Measurements from ENCODE around the gene ELAVL4.
A peak's percentile ranks its signal among the peaks of the same experiment; 100 is the strongest.

The ELAVL4 gene

DNA sequence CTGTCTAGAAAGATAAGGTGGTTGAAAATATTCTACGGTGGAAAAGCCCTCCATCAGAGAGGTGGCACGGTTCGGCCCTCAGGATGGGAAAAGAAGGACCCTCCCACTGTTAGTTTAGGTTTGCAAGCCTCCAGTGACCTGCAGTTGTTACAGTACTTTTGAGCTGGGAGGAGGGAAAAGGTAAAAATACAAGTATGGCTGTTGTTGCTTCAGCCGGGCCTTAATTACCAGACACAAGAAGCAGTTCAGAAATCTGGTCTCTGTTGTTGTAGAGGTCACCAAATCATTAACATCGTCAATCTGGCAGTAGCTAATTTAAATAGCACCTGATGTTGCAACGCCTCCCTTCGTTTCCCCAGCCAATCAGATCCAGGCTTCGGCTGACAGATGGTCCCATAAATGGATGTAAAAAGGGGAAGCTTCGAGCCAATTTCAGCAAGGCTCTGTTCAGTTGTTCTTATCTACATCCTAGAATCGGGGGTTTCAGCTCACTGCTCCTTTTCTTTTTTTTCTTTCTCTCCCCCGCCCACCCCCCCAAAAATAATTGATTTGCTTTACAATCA lies at the start of gene ELAVL4:
Gene ELAVL4, plus strand, starts transcription at position 424 of the 563 bp plus-strand sequence. CDS start 270 bp downstream, outside the sequence.
- in situ Hi-C loops (cut with HindIII; ENCODE audit: low pct_ligation_motif_present, low pct_unique_long_range_greater_than_20kb, low sequenced_read_pairs), result no loop called here
- DNase-seq, result no peak

DNA sequence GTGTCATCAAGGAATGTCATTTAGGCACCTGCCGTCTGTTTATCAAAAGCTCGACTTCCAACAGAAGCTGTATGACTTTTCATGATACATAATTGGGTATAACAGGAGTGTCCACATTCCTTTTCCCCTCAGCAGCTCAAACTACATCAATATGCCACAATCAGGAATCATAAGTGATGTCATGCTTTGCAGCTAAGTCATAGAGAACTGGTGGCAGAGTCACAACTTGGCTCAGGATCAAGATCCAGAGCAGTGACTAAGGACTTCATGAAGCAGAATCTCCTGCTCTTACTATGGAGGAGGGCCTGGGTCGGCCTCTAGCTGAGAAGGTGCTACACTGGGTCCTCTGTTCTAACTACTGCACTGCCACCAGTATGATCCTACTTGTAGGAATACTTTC lies 48.4 kb upstream of the ELAVL4 start:
- DNase-seq, result no peak
- in situ Hi-C loops (cut with HindIII; ENCODE audit: low pct_ligation_motif_present, low pct_unique_long_range_greater_than_20kb, low sequenced_read_pairs), result no loop called here

DNA sequence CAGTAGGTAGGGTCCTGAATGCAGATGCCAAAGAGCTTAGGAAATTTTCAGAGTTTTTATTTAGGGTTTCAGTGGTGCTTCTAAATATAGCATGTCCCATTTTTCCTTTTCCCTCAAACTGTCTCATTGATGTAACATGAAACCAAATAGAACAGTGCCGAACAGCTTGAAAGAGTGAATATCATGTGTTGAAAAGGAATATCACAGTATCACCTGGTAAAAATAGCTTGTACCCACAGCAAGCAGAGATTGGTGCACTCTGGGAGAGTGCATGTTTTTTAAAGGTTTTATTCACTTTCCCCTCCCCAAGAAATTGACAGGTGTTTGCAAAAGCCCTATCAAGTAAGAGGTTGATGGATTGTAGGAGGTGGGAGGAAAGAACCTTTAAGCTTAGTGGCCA lies 41.9 kb upstream of the ELAVL4 start:
- in situ Hi-C loops (cut with HindIII; ENCODE audit: low pct_ligation_motif_present, low pct_unique_long_range_greater_than_20kb, low sequenced_read_pairs), result no loop called here
- no peak for DNase-seq

DNA sequence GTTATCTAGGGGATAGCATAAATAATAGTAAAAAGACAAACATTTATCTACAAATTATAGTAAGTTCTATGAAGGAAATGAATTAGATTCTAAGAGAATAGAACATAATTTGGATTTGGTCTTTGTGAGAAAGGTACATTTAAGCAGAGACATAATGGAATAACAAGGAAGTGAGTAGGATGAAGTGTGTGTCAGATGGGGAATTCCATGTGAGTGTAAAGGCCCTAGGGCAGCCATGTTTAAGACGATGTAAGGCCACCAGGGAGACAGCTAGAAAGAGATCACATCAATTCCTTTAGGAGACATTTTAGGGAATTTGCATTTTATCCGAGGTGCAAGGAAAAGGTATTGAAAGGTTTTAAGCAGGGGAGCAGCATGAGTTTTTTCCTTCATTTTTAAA lies 33.8 kb upstream of the ELAVL4 start:
- in situ Hi-C loops (cut with HindIII; ENCODE audit: low pct_ligation_motif_present, low pct_unique_long_range_greater_than_20kb, low sequenced_read_pairs), result no loop called here
- DNase-seq, result no peak

DNA sequence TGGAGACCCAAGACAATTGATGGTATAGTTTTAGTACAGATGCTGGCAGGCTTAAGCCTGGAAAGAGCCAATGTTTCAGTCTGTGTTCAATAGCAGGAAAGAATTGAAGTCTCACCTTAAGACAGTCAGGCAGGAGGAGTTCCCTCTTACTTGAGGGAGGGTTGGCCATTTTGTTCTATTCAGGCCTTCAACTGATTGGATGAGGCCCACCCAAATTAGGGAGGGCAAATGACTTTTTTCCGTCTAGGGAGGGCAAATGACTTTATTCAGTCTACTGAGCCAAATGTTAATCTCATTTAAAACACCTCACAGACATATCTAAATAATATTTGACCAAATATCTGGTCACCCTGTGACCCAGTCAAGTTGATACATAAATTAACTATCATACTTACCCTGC lies 31.4 kb upstream of the ELAVL4 start:
- in situ Hi-C loops (cut with HindIII; ENCODE audit: low pct_ligation_motif_present, low pct_unique_long_range_greater_than_20kb, low sequenced_read_pairs), result no loop called here
- no peak for DNase-seq

DNA sequence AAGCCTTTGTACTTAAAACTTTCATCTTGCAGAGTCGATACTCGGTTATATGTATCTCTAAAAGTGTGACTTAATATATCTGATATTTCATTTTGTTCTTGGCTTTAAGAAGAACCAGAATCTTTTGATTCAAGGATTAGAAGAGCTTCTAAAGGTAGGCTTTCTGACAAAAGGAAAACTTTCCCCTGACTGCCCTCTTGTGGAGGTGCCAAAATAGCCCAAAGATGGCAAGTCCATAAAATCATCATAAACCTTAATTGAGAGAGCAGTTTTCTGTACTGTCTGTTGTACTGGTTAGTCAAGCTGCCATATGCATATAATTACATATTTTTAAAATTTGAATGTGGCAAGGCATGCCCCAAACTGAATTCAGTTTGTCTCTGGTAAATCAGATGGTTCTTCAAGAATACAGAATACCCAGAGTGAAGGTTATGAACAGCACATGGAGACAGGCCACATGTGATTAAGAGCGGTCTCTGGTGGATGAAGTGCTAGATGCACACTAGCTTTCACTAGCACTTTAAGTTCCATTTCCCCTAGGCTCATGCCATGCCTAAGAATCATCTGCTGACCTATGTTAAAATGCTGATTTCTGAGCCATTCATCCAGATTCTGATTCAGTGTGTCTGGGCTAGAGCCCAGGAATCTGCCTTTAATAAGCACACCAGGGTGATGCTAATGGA lies 27.7 kb upstream of the ELAVL4 start:
- DNase-seq, result peak; percentile 3
- in situ Hi-C loops (cut with HindIII; ENCODE audit: low pct_ligation_motif_present, low pct_unique_long_range_greater_than_20kb, low sequenced_read_pairs), result no loop called here

DNA sequence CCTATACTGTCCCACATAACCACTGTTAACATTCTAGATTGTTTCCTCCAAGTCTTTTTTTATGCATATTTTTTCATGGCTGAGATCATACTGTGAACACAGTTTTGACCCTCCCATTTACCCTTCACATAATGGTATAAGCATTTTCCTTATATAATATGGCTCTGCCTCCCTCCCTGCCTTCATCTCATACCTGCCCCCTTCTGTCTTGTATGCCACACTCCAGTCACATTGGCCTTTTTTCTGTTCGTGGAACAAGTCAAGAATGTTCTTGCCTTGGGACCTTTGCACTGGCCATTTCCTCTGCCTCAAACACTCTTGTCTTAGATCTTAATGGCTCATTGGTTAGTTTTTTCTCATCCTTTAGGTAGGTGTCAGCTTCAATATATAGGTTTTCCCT lies 24.3 kb upstream of the ELAVL4 start:
- no peak for DNase-seq
- in situ Hi-C loops (cut with HindIII; ENCODE audit: low pct_ligation_motif_present, low pct_unique_long_range_greater_than_20kb, low sequenced_read_pairs), result no loop called here

DNA sequence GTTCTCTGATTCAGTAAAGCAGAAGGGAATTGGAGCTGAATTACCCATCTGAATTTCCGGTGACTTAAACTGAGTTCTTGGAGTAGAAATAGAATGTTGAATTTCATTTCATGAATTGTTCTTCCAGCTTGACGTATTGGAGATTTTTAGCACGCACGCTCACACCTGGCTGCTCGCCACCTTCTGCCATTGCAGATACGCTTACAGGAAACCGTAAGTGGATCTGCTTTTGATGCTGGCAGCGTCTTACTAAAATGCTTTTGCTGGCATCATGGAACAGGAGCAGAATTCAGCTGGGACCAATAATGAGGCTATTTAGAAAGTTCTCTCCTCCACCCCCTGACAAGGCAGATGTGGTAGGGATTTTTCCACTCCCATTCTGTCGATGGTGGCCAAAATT lies 17.7 kb upstream of the ELAVL4 start:
- in situ Hi-C loops (cut with HindIII; ENCODE audit: low pct_ligation_motif_present, low pct_unique_long_range_greater_than_20kb, low sequenced_read_pairs), result no loop called here

DNA sequence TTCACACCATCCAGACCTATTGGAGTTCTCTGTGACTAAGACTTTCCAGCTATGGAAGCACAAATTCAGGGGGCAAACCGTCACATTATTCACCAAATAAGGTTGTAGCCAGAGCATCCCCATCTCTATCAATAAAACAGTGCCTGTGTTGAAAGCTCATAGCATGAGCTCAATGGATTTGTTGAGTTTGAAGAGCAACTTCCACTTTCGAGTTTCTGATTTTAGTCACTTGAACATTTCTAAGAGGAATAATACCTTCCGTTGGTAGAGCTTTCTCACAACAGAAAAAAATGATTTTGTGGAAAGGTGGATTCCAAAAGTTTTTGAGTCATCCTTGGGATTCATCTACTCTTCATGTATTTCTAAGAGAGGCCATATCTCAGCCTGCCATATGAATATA lies 13.0 kb upstream of the ELAVL4 start:
- in situ Hi-C loops (cut with HindIII; ENCODE audit: low pct_ligation_motif_present, low pct_unique_long_range_greater_than_20kb, low sequenced_read_pairs), result no loop called here
- no peak for DNase-seq

More for the DNA sequence above, 17.7 kb upstream of the ELAVL4 start:
- DNase-seq, result no peak

DNA sequence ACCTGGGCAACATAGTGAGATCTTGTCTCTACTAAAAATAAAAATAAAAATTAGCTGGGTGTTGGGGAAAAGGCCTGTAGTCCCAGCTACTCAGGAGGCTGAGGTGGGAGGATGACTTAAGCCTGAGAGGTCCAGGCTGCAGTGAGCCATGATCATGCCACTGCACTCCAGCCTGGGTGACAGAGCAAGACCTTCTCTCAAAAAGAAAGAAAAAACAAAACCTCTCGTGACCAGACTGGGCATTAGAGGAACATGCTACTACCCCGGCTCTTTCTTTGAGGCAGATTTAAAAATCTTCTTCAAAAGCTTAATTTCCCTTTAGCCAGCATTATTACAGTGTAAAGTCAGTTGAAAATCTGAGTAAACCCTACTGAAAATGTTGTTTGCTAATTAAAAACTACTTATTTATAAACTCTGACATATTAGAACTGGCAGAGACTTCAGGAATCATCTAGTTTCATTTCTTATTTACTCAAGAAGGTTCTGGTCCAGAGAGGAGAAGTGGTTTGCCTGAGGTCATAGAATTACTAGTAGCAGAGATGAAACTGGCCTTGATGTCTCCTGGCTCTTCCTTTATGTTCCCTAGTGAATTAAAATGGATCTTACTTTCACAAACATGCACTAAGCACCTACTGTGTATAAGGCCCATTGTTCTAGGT lies 11.6 kb upstream of the ELAVL4 start:
- no peak for DNase-seq
- in situ Hi-C loops (cut with HindIII; ENCODE audit: low pct_ligation_motif_present, low pct_unique_long_range_greater_than_20kb, low sequenced_read_pairs), result no loop called here

DNA sequence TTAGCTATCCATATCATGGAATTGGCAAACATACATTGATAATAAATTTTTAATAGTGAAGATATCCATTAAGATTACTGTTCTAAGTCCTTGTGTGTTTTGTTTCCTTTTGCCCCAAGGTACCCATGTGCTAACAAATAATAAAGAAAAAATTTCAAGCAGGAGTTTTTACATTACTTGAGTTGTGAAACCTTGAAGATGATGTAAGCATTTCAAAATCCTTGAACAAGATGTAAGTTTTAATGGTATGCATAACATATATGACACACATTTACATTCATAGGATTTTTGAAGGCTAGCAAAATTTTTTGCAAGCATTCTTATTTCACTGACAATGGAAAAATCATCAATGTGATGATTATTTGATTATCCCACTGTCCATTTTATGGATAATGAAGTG lies 10.9 kb upstream of the ELAVL4 start:
- DNase-seq, result no peak
- in situ Hi-C loops (cut with HindIII; ENCODE audit: low pct_ligation_motif_present, low pct_unique_long_range_greater_than_20kb, low sequenced_read_pairs), result no loop called here

DNA sequence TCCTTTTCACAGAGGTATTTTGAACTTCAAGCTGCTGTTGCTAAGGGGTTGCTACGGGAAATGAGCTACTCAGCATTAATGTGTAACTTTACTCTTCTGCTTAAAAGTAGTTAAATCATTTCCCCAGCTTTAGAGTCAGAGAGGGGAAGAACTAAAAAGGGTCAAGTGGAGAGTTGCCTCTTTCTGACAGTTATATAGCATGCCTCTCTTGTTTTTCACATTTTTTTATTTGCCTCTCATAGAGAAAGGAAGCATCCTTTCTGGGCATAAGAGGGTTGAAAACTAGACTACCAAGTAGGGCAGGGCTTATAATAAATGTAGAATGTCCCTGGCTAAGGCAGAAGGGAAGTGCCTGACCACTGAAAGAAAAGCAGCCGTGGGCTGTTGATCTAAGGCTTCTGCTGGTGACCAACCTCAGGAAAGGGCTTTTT lies 10.1 kb upstream of the ELAVL4 start:
- in situ Hi-C loops (cut with HindIII; ENCODE audit: low pct_ligation_motif_present, low pct_unique_long_range_greater_than_20kb, low sequenced_read_pairs), result no loop called here
- DNase-seq, result no peak

DNA sequence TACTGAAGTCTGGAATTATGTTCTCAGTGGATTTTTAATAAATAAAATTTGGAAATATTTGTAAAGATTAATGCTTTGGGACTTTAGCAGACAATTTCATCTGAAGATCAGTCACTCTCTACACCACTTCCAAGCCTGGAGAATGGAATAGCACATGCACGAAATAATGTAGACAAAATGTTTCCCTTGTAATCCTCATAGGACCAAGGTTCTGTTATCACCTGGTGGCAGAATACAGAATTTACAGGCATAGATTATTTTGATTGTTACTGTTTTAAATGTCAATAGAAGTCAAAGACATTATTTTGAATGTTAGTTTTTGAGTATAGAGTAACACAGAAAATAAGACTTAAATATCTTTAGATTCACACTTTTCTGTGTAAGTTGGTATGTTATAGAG lies 9.1 kb upstream of the ELAVL4 start:
- DNase-seq, result no peak
- in situ Hi-C loops (cut with HindIII; ENCODE audit: low pct_ligation_motif_present, low pct_unique_long_range_greater_than_20kb, low sequenced_read_pairs), result no loop called here

DNA sequence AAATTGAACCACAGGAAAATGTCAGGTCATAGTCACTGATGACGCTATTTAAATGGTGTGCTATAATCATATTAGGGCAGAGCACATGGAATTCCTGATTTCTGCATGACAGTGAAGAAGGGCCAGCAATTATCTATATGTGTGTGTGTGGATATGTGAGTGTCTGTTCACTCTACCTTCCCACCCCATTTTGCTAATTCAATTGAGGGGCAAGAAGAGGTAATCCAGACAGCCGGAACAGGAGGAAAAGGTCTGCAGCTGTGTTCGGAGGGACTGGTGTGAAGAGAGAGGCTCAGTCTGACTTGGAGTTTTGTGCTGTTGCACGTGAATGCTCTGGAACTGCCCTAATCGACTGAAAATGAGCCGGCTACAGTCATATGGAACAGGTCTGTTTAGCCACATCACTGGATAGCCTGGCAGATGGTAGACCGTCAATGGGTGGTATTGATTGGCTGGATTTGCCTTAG lies 5.1 kb upstream of the ELAVL4 start:
- in situ Hi-C loops (cut with HindIII; ENCODE audit: low pct_ligation_motif_present, low pct_unique_long_range_greater_than_20kb, low sequenced_read_pairs), result no loop called here
- DNase-seq, result no peak

DNA sequence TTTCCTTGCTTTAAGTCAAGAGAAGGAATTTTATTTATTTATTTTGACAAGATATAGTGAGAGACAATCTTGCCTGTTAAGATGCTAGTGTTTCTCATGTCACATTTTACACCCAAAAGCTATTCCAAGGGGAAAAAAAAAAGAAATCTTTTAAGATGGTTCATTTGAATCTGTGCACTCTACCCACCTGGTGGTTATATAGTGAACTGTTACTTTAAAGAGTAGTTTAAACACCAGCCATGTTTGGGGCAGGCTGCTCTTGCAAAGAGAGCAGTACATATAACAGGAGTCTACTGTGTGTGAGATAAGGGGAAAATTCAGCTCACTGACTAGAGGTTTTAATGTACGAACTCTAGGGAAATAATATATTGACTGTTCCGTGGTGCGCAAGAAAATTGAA lies 3.3 kb upstream of the ELAVL4 start:
- DNase-seq, result no peak
- in situ Hi-C loops (cut with HindIII; ENCODE audit: low pct_ligation_motif_present, low pct_unique_long_range_greater_than_20kb, low sequenced_read_pairs), result no loop called here

DNA sequence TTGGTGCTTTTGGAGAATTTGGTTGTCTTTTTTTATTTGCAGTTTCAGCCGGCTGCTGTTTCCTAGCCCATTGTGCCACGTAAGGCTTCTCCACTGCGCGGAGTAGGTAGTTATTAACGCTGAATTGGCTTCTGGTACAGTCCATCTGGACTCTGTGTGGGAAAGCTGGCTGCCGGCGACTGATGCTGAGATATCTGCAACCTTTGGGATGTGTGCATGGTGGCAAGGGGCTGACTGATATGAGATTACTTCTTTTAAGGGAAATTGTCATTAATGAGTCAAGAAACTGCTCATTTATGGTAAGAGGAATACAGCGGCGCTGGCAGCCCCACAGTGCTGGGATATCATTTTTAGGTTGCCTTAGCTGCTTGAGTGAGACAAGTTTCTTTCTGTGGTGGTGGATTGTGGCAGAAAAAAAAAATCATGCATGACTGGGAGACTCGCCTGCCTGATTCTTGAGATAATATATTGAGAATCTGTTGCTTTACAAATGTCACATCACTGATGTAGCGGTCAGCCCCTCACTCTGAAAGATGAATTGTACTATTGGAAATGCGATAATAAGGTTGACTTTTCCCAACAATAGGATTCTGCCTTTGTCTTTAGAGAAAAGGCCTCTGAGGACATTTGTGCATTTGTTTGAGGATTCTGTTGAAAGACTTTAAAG lies 2.5 kb upstream of the ELAVL4 start:
- in situ Hi-C loops (cut with HindIII; ENCODE audit: low pct_ligation_motif_present, low pct_unique_long_range_greater_than_20kb, low sequenced_read_pairs), result no loop called here

DNA sequence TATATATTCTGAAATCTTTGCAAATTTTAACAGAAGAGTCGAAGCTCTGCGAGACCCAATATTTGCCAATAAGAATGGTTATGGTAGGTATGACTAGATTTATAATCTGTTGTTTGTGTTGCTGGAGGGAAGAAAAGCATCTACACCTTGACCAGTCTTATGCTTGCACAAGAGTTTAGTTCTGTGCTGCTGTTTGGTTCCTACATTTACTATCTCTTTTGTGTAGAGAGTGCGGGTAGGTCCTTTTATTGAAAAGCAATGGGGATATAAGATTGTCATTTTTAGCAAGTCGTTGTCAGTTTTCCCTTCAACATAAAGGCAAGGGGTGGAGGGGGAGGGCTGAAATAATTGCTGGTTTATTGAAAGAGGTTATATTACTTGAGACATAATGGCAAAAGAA lies 396 bp downstream of the ELAVL4 start:
- in situ Hi-C loops (cut with HindIII; ENCODE audit: low pct_ligation_motif_present, low pct_unique_long_range_greater_than_20kb, low sequenced_read_pairs), result no loop called here
- DNase-seq, result no peak

More for the DNA sequence above, 2.5 kb upstream of the ELAVL4 start:
- DNase-seq, result no peak

DNA sequence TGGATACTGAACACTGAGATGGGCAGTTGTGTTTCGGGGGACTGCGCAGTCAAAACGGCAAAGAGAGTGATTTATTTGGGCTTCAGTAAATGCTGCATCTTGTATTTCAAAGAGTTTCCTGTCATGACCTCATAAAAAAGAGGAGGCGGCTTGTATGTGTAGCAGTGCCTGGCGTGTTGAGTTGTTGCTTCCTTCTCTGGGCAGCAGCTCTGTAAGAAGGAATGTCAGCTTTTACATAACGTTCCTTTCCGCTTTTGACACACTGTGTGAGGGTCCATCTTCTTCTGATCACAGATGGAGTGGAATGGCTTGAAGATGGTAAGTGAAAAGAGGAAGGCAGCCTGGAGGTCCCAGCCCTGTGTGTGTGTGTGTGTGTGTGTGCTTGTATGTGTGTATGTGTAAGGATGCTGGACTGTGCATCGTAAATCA lies 941 bp downstream of the ELAVL4 start:
- DNase-seq, result no peak
- in situ Hi-C loops (cut with HindIII; ENCODE audit: low pct_ligation_motif_present, low pct_unique_long_range_greater_than_20kb, low sequenced_read_pairs), result no loop called here

DNA sequence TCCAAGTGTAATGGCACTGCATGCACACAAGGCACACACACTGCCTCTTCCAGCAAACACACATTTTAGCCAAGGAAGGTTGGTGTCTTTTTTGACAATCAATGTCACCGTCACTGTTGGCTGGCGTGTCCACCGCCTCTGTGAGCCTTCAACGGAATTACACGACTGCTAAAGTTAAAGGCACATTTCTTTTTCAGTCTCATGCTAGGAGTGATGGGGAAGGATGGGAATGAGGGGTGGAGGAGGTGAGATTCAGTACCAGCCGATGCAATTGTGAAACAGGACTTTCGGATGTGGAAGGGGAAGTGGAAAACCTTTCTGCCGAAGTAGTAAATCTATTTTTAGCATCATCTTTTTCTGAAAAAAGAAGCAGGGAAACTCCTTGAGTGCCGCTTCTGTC lies 1.4 kb downstream of the ELAVL4 start:
- in situ Hi-C loops (cut with HindIII; ENCODE audit: low pct_ligation_motif_present, low pct_unique_long_range_greater_than_20kb, low sequenced_read_pairs), result no loop called here
- DNase-seq, result no peak

Data from ACHN (cell line).